ENCODE data around the gene FGF14.

DNA sequence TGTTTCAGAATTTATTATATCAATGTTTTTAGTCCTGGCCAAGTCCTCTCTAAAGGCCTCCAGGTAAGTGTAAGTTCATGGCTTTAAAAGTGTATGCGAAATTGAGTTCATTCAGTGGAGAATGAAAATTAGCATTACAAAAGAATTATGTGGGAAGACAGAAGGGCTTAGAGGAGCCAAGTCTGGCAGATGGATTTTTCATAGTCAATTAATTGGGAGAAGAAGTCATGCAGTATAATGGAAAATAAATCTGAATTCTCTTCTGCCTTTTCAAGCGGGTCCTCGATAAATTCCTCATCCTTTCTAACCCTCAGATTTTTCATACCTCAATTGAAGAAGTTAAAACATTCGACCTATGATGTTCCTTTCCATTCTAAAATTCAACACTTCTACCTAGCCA lies 555.1 kb downstream of the FGF14 start:
- TF ChIP-seq, protein P1, sequence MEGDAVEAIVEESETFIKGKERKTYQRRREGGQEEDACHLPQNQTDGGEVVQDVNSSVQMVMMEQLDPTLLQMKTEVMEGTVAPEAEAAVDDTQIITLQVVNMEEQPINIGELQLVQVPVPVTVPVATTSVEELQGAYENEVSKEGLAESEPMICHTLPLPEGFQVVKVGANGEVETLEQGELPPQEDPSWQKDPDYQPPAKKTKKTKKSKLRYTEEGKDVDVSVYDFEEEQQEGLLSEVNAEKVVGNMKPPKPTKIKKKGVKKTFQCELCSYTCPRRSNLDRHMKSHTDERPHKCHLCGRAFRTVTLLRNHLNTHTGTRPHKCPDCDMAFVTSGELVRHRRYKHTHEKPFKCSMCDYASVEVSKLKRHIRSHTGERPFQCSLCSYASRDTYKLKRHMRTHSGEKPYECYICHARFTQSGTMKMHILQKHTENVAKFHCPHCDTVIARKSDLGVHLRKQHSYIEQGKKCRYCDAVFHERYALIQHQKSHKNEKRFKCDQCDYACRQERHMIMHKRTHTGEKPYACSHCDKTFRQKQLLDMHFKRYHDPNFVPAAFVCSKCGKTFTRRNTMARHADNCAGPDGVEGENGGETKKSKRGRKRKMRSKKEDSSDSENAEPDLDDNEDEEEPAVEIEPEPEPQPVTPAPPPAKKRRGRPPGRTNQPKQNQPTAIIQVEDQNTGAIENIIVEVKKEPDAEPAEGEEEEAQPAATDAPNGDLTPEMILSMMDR (IDR thresholded peaks at IDR 0.05) = no peak
- TF ChIP-seq POLR2A (IDR thresholded peaks at IDR 0.05) = no peak
